Endometrial microvascular endothelial cells (primary cell): ENCODE results near the gene WIPF3. TPM values are rescaled to one million over a fixed set of nuclear protein-coding genes. Genes with fewer than 3 reads are reported as not detected.
"Not testable (repeated sequence)": the region's sequence is repeated elsewhere in the genome, so short reads cannot be mapped to it uniquely, and the experiment has no call there.

Source experiments
- in situ Hi-C: cut with HindIII; loops from 2 replicates; pipeline ENCODE4 v1.10.0; 2017; ENCODE audit warnings: low sequenced_read_pairs, low pct_unique_long_range_greater_than_20kb; ENCODE audit errors: inconsistent ontology term
- total RNA-seq: library from RNA; depleted of rRNA; stranded (reverse); fragments of >200 nt; gene quantifications from one replicate; pipeline ENCODE4 v1.2.3, GENCODE V29; 2015; ENCODE audit errors: inconsistent ontology term

The WIPF3 gene
- total RNA-seq, 1 donor from 2014 or later = not detected

GRCh38 chr7:29865526-29865925 lies 59.2 kb downstream of the WIPF3 start:
- in situ Hi-C loops = no loop called here

- in situ Hi-C loops = no loop called here
Measured at GRCh38 chr7:29866490-29866930, 60.2 kb downstream of the WIPF3 start.

- in situ Hi-C loops = no loop called here
Measured at GRCh38 chr7:29871787-29872398, 65.6 kb downstream of the WIPF3 start.

GRCh38 chr7:29873644-29874294 lies 67.5 kb downstream of the WIPF3 start:
- in situ Hi-C loops = no loop called here

- in situ Hi-C loops = no loop called here
Measured at GRCh38 chr7:29875741-29876140, 69.4 kb downstream of the WIPF3 start.

- in situ Hi-C loops = no loop called here
Measured at GRCh38 chr7:29877196-29877595, 70.9 kb downstream of the WIPF3 start.

GRCh38 chr7:29878081-29878688 lies 71.9 kb downstream of the WIPF3 start:
- in situ Hi-C loops = no loop called here

GRCh38 chr7:29879609-29880008 lies 73.3 kb downstream of the WIPF3 start:
- in situ Hi-C loops = no loop called here

- in situ Hi-C loops = no loop called here
Measured at GRCh38 chr7:29881724-29882123, 75.4 kb downstream of the WIPF3 start.

GRCh38 chr7:29882481-29882880 lies 76.2 kb downstream of the WIPF3 start:
- in situ Hi-C loops = no loop called here

- in situ Hi-C loops = no loop called here
Measured at GRCh38 chr7:29883462-29884398, 77.4 kb downstream of the WIPF3 start.

- in situ Hi-C loops = no loop called here
Measured at GRCh38 chr7:29884399-29885272, 78.3 kb downstream of the WIPF3 start.

GRCh38 chr7:29885626-29886025 lies 79.3 kb downstream of the WIPF3 start:
- in situ Hi-C loops = no loop called here

- in situ Hi-C loops = no loop called here
Measured at GRCh38 chr7:29886827-29887226, 80.5 kb downstream of the WIPF3 start.

- in situ Hi-C loops = no loop called here
Measured at GRCh38 chr7:29888006-29888405, 81.7 kb downstream of the WIPF3 start.

GRCh38 chr7:29889288-29889687 lies 83.0 kb downstream of the WIPF3 start:
- in situ Hi-C loops = no loop called here

GRCh38 chr7:29890251-29890650 lies 83.9 kb downstream of the WIPF3 start:
- in situ Hi-C loops = no loop called here

- in situ Hi-C loops = not testable (repeated sequence)
Measured at GRCh38 chr7:29890786-29891185, 84.5 kb downstream of the WIPF3 start.
